HCT116 (cell line): Measurements from ENCODE around the gene RPL31. TPM values are rescaled to one million over a fixed set of nuclear protein-coding genes. Genes with fewer than 3 reads are reported as not detected.

Source experiments
- ATAC-seq: fragments of 200-7000 bp; cut with Tn5 transposase; 2 replicates; pipeline ENCODE4 v1.9.1; 2020; ENCODE audit warnings: mild to moderate bottlenecking, moderate library complexity
- BruUV-seq: library from RNA; stranded (reverse); fragments of 400-500 nt; replicated peaks from 2 replicates; lab custom pipeline; 2021; lab: Mats Ljungman, UMichigan
- CTCF ChIA-PET: fragments of 300-600 bp; sonication (Branson Sonifier 250); formaldehyde crosslinking; loops from one replicate; lab custom pipeline; 2021; ENCODE audit warnings: antibody characterized with exemption; lab: Charles Lee
- POLR2A ChIA-PET: fragments of 300-600, 350-600 bp; sonication (Branson Sonifier 250); formaldehyde crosslinking; loops from one replicate; lab custom pipeline; 2021; ENCODE audit warnings: antibody characterized with exemption; lab: Charles Lee
- RAD21 ChIA-PET, 2 experiments: fragments of 300-600 bp; sonication (Branson Sonifier 250); formaldehyde crosslinking; loops; one replicate each; lab custom pipeline; 2023; ENCODE audit warnings: low total read pairs in 2 of 2; ENCODE audit not compliant: uncharacterized antibody in 2 of 2, unreplicated experiment in 2 of 2, low non-redundant PET in 1 of 2; lab: Charles Lee
- DNase-seq: peaks from one replicate; pipeline ENCODE4 v3.0.0-alpha.2; 2010; ENCODE audit warnings: low read depth, low spot score
- H2AFZ ChIP-seq: fragments of 200-600 bp; shearing (Covaris generic), sonication (generic); 2 replicates; pipeline ENCODE4 v1.6.1; 2017; ENCODE audit warnings: low read depth, mixed run types, mixed read lengths, antibody characterized with exemption, low read length; ENCODE audit not compliant: poor library complexity, severe bottlenecking
- H3K27ac ChIP-seq: 2 replicates; pipeline ENCODE4 v1.5.1; 2012; ENCODE audit warnings: low read depth, low read length
- H3K27me3 ChIP-seq: fragments of 200-600 bp; sonication (generic); 2 replicates; pipeline ENCODE4 v1.6.1; 2016; ENCODE audit warnings: mixed run types, low read length, mixed read lengths; ENCODE audit not compliant: insufficient read depth
- H3K36me3 ChIP-seq, 2 experiments: fragments of 200-500 bp in 1 of 2; fragments of 200-600 bp in 1 of 2; sonication (Bioruptor generic) in 1 of 2; sonication (generic) in 1 of 2; 2 replicates each; pipeline versions ENCODE4 v1.5.1 to v1.6.1; 2014 to 2016; ENCODE audit warnings: low read length in 2 of 2, inconsistent platforms in 1 of 2, mixed read lengths in 1 of 2, mixed run types in 1 of 2; ENCODE audit not compliant: insufficient read depth in 2 of 2, control insufficient read depth in 1 of 2
- H3K4me1 ChIP-seq, 2 experiments: fragments of 200-600 bp in 1 of 2; sonication (generic) in 1 of 2; 2 replicates each; pipeline versions ENCODE4 v1.5.1 to v1.6.1; 2012 to 2017; ENCODE audit warnings: low read length in 2 of 2, inconsistent platforms in 1 of 2, mild to moderate bottlenecking in 1 of 2, mixed read lengths in 1 of 2, mixed run types in 1 of 2, moderate library complexity in 1 of 2; ENCODE audit not compliant: insufficient read depth in 2 of 2, control insufficient read depth in 1 of 2
- H3K4me2 ChIP-seq: fragments of 200-600 bp; sonication (generic); 2 replicates; pipeline ENCODE4 v1.6.1; 2017; ENCODE audit warnings: mixed run types, low read length, mixed read lengths
- H3K4me3 ChIP-seq, 2 experiments: fragments of 200-600 bp in 1 of 2; sonication (generic) in 1 of 2; replicated peaks in 1 of 2; 2 replicates each; pipeline ENCODE4 v1.5.1; 2011 to 2016; ENCODE audit warnings: low read length in 2 of 2, control low read depth in 1 of 2, low read depth in 1 of 2, mild to moderate bottlenecking in 1 of 2, mixed read lengths in 1 of 2, mixed run types in 1 of 2
- H3K79me2 ChIP-seq: fragments of 200-600 bp; sonication (generic); 2 replicates; pipeline ENCODE4 v1.6.1; 2017; ENCODE audit warnings: mild to moderate bottlenecking, mixed run types, low read length, moderate library complexity, mixed read lengths; ENCODE audit not compliant: insufficient read depth
- H3K9ac ChIP-seq: fragments of 200-600 bp; sonication (generic); 2 replicates; pipeline ENCODE4 v1.6.1; 2016; ENCODE audit warnings: low read length, mixed read lengths
- H3K9me2 ChIP-seq: fragments of 200-600 bp; sonication (generic), shearing (Covaris generic); 2 replicates; pipeline ENCODE4 v1.6.1; 2017; ENCODE audit warnings: mixed run types, mild to moderate bottlenecking, moderate library complexity; ENCODE audit not compliant: insufficient read depth
- H3K9me3 ChIP-seq, 2 experiments: fragments of 200-500 bp in 1 of 2; fragments of 200-600 bp in 1 of 2; sonication (Bioruptor generic) in 1 of 2; sonication (generic) in 1 of 2; 2 replicates each; pipeline ENCODE4 v1.6.1; 2014 to 2017; ENCODE audit warnings: low read length in 2 of 2, mixed read lengths in 2 of 2, inconsistent platforms in 1 of 2, low read depth in 1 of 2, mild to moderate bottlenecking in 1 of 2, mixed run types in 1 of 2, moderate library complexity in 1 of 2; ENCODE audit not compliant: control insufficient read depth in 1 of 2, insufficient read depth in 1 of 2
- H4K20me1 ChIP-seq: fragments of 200-600 bp; sonication (generic), shearing (Covaris generic); 2 replicates; pipeline ENCODE4 v1.6.1; 2017; ENCODE audit warnings: mixed run types, mild to moderate bottlenecking, moderate library complexity; ENCODE audit not compliant: insufficient read depth
- CTCF ChIP-seq, 3 experiments: fragments of 200-600 bp in 1 of 3; sonication (generic) in 1 of 3; IDR thresholded peaks in 2 of 3; conservative IDR thresholded peaks in 1 of 3; 2 replicates each; pipeline ENCODE4 v1.5.1; 2012 to 2017; ENCODE audit warnings: low read depth in 2 of 3, low read length in 2 of 3, antibody characterized with exemption in 1 of 3, borderline replicate concordance in 1 of 3, control low read depth in 1 of 3, mild to moderate bottlenecking in 1 of 3, mixed read lengths in 1 of 3, mixed run types in 1 of 3, moderate library complexity in 1 of 3; ENCODE audit not compliant: insufficient read depth in 1 of 3
- EGR1 ChIP-seq: IDR thresholded peaks from 2 replicates; pipeline ENCODE4 v1.6.1; 2012; ENCODE audit warnings: low read depth
- EZH2 ChIP-seq: fragments of 200-600 bp; sonication (generic); IDR thresholded peaks from 2 replicates; pipeline ENCODE4 v1.6.1; 2017; ENCODE audit warnings: antibody characterized with exemption, mixed run types
- EZH2phosphoT487 ChIP-seq: fragments of 200-600 bp; IDR thresholded peaks from 2 replicates; pipeline ENCODE4 v1.6.1; 2018; ENCODE audit warnings: antibody characterized with exemption, borderline replicate concordance
- FOSL1 ChIP-seq: IDR thresholded peaks from 2 replicates; pipeline ENCODE4 v1.6.1; 2012; ENCODE audit warnings: low read depth
- JUND ChIP-seq: IDR thresholded peaks from 2 replicates; pipeline ENCODE4 v1.6.1; 2012
- MAX ChIP-seq: IDR thresholded peaks from 2 replicates; pipeline ENCODE4 v1.6.1; 2012
- POLR2A ChIP-seq: IDR thresholded peaks from 2 replicates; pipeline ENCODE4 v1.7.0; 2011; ENCODE audit warnings: borderline replicate concordance; ENCODE audit not compliant: insufficient read depth, insufficient read length; ENCODE audit errors: extremely low read depth
- POLR2AphosphoS5 ChIP-seq: IDR thresholded peaks from 2 replicates; pipeline ENCODE4 v1.6.1; 2011; ENCODE audit warnings: mild to moderate bottlenecking, low read depth, low read length, moderate library complexity
- RAD21 ChIP-seq: IDR thresholded peaks from 2 replicates; pipeline ENCODE4 v1.6.1; 2012; ENCODE audit warnings: low read depth, mild to moderate bottlenecking
- REST ChIP-seq: IDR thresholded peaks from 2 replicates; pipeline ENCODE4 v1.6.1; 2012; ENCODE audit warnings: low read depth
- SIN3A ChIP-seq: IDR thresholded peaks from 2 replicates; pipeline ENCODE4 v1.6.1; 2012; ENCODE audit warnings: low read depth
- SRF ChIP-seq: IDR thresholded peaks from 2 replicates; pipeline ENCODE4 v1.6.1; 2012; ENCODE audit warnings: low read depth
- TCF7L2 ChIP-seq: IDR thresholded peaks from 2 replicates; pipeline ENCODE4 v1.7.0; 2011; ENCODE audit warnings: borderline replicate concordance, inconsistent platforms; ENCODE audit not compliant: insufficient read depth, insufficient read length; ENCODE audit errors: extremely low read depth
- YY1 ChIP-seq: IDR thresholded peaks from 2 replicates; pipeline ENCODE4 v1.6.1; 2011; ENCODE audit warnings: low read length, low read depth, moderate library complexity, mild to moderate bottlenecking; ENCODE audit not compliant: insufficient replicate concordance; ENCODE audit errors: extremely low read depth
- intact Hi-C: fragments of 100-400 bp; cut with micrococcal nuclease; formaldehyde crosslinking; loops from 2 replicates; pipeline ENCODE4 v1.10.0; 2022
- total RNA-seq: library from RNA; stranded (reverse); gene quantifications from one replicate; pipeline ENCODE4 v1.2.1, GENCODE V29; 2021; ENCODE audit not compliant: unreplicated experiment

The RPL31 gene
- total RNA-seq, 1 experiment from 2014 or later: 1,340 TPM

- no peaks in the 10 kb centered on the region for H3K79me2 ChIP-seq
- no peaks in the 10 kb centered on the region for H3K9me3 ChIP-seq
- POLR2A ChIA-PET: interaction anchor here (1.5 kb wide), 1 partner anchor 11 kb away, joined by 4 read pairs; the partner anchor contains the start of gene RPL31
- H3K9me2 ChIP-seq: no peaks in the 10 kb centered on the region
- H2AFZ ChIP-seq: no peak overlapping the region
- no peak overlapping the region for H3K4me3 ChIP-seq
- RAD21 ChIA-PET: no interaction called here
- no peaks in the 10 kb centered on the region for H3K27me3 ChIP-seq
- no peaks in the 10 kb centered on the region; a peak in 1 of 4 replicates for H3K36me3 ChIP-seq
- no peaks in the 10 kb centered on the region for H3K4me1 ChIP-seq
- H3K27ac ChIP-seq: no peak overlapping the region
- DNase-seq (no peak), ATAC-seq (no peak)
- no peak overlapping the region for H3K4me2 ChIP-seq
- no peak overlapping the region for H3K9ac ChIP-seq
- intact Hi-C loops: no loop called here
- CTCF ChIA-PET: no interaction called here
- H4K20me1 ChIP-seq: no peaks in the 10 kb centered on the region
- BruUV-seq: no TSS peak
- TF ChIP-seq POLR2A: no peak
- TF ChIP-seq CTCF (IDR thresholded peaks at IDR 0.05 in 2 of 3, conservative IDR thresholded peaks at IDR 0.05 in 1 of 3; ENCODE audit: borderline replicate concordance in 1 of 3, insufficient read depth in 1 of 3, low read depth in 2 of 3, low read length in 2 of 3): no peak
- no peak for TF ChIP-seq EZH2
- no peak for TF ChIP-seq POLR2AphosphoS5
- no peak for TF ChIP-seq EZH2phosphoT487
- no peak for TF ChIP-seq EGR1
- no peak for TF ChIP-seq TCF7L2
- no peak for TF ChIP-seq YY1
- no peak for TF ChIP-seq JUND
- TF ChIP-seq RAD21: no peak
- no peak for TF ChIP-seq SIN3A
- TF ChIP-seq MAX: no peak
- TF ChIP-seq SRF: no peak
- TF ChIP-seq REST: no peak
- no peak for TF ChIP-seq FOSL1
- TF ChIP-seq, all 23 proteins: peak for 0
Measured at GRCh38 chr2:100991404-100991773, 10.7 kb upstream of the RPL31 start.
